HCT116 (cell line): ENCODE results near the gene CAMSAP3.

Source experiments
- EZH2phosphoT487 ChIP-seq: fragments of 200-600 bp; IDR thresholded peaks from 2 replicates; pipeline ENCODE4 v1.6.1; 2018; ENCODE audit warnings: antibody characterized with exemption, borderline replicate concordance
- POLR2A ChIP-seq: IDR thresholded peaks from 2 replicates; pipeline ENCODE4 v1.7.0; 2011; ENCODE audit warnings: borderline replicate concordance; ENCODE audit not compliant: insufficient read depth, insufficient read length; ENCODE audit errors: extremely low read depth
- RAD21 ChIP-seq: IDR thresholded peaks from 2 replicates; pipeline ENCODE4 v1.6.1; 2012; ENCODE audit warnings: low read depth, mild to moderate bottlenecking
- YY1 ChIP-seq: IDR thresholded peaks from 2 replicates; pipeline ENCODE4 v1.6.1; 2011; ENCODE audit warnings: low read length, low read depth, moderate library complexity, mild to moderate bottlenecking; ENCODE audit not compliant: insufficient replicate concordance; ENCODE audit errors: extremely low read depth
- ZFX ChIP-seq: fragments of 450-650 bp; IDR thresholded peaks from 2 replicates; pipeline ENCODE4 v1.6.1; 2017
- TF ChIP-seq, protein P1 (sequence below), 3 experiments: fragments of 200-600 bp in 1 of 3; sonication (generic) in 1 of 3; IDR thresholded peaks in 2 of 3; conservative IDR thresholded peaks in 1 of 3; 2 replicates each; pipeline ENCODE4 v1.5.1; 2012 to 2017; ENCODE audit warnings: low read depth in 2 of 3, low read length in 2 of 3, antibody characterized with exemption in 1 of 3, borderline replicate concordance in 1 of 3, control low read depth in 1 of 3, mild to moderate bottlenecking in 1 of 3, mixed read lengths in 1 of 3, mixed run types in 1 of 3, moderate library complexity in 1 of 3; ENCODE audit not compliant: insufficient read depth in 1 of 3
- TF ChIP-seq, protein P2 (sequence below): IDR thresholded peaks from 2 replicates; pipeline ENCODE4 v1.6.1; 2012; ENCODE audit warnings: low read depth

DNA sequence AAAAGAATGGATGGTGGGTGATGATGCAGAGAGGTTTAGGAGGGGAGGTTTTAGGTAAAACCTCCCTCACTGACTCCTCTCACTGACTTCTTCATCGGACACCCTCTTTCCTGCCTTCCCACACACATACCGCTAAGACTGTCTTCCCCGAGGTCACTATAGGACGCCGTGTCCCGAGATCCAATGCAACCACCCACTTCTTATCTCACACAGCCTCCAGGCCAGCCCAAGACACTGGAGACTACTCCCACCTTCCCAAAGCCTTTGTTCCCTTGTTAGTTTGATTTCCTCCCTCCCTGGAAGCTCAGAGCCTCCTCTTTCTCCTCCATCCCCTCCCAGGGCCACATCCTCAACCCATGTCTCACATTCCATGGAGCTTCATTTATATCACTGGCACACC, 16.5 kb upstream of the CAMSAP3 start:
- TF ChIP-seq, protein P1, sequence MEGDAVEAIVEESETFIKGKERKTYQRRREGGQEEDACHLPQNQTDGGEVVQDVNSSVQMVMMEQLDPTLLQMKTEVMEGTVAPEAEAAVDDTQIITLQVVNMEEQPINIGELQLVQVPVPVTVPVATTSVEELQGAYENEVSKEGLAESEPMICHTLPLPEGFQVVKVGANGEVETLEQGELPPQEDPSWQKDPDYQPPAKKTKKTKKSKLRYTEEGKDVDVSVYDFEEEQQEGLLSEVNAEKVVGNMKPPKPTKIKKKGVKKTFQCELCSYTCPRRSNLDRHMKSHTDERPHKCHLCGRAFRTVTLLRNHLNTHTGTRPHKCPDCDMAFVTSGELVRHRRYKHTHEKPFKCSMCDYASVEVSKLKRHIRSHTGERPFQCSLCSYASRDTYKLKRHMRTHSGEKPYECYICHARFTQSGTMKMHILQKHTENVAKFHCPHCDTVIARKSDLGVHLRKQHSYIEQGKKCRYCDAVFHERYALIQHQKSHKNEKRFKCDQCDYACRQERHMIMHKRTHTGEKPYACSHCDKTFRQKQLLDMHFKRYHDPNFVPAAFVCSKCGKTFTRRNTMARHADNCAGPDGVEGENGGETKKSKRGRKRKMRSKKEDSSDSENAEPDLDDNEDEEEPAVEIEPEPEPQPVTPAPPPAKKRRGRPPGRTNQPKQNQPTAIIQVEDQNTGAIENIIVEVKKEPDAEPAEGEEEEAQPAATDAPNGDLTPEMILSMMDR (IDR thresholded peaks at IDR 0.05 in 2 of 3, conservative IDR thresholded peaks at IDR 0.05 in 1 of 3; ENCODE audit: borderline replicate concordance in 1 of 3, insufficient read depth in 1 of 3, low read depth in 2 of 3, low read length in 2 of 3), result no peak
- TF ChIP-seq POLR2A (no peak), ZFX (no peak), RAD21 (no peak), EZH2phosphoT487 (no peak), YY1 (no peak)
- TF ChIP-seq, protein P2, sequence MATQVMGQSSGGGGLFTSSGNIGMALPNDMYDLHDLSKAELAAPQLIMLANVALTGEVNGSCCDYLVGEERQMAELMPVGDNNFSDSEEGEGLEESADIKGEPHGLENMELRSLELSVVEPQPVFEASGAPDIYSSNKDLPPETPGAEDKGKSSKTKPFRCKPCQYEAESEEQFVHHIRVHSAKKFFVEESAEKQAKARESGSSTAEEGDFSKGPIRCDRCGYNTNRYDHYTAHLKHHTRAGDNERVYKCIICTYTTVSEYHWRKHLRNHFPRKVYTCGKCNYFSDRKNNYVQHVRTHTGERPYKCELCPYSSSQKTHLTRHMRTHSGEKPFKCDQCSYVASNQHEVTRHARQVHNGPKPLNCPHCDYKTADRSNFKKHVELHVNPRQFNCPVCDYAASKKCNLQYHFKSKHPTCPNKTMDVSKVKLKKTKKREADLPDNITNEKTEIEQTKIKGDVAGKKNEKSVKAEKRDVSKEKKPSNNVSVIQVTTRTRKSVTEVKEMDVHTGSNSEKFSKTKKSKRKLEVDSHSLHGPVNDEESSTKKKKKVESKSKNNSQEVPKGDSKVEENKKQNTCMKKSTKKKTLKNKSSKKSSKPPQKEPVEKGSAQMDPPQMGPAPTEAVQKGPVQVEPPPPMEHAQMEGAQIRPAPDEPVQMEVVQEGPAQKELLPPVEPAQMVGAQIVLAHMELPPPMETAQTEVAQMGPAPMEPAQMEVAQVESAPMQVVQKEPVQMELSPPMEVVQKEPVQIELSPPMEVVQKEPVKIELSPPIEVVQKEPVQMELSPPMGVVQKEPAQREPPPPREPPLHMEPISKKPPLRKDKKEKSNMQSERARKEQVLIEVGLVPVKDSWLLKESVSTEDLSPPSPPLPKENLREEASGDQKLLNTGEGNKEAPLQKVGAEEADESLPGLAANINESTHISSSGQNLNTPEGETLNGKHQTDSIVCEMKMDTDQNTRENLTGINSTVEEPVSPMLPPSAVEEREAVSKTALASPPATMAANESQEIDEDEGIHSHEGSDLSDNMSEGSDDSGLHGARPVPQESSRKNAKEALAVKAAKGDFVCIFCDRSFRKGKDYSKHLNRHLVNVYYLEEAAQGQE, result no peak
